ENCODE data around the gene SERAC1.

The SERAC1 gene

DNA sequence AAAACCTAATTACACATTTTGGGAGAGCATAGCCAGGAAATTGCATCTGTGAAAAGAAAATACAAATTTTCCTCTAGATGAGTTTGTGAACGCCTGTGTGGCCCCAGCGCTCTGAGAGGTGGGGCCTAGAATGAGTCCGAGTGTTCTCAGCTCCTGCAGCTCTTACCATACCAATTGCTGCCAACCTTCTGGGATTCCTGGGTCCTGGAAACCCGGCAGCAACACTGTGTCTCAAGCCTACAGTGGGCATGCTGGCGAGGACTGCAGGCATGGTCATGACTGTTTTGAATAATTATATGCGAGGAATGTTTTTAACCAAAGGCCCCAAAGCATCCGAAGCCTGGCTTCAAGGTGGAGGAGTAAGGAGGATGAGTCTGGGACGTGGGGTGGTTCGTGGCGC is 90.4 kb downstream of the SERAC1 start:
- no peak for DNase-seq (ENCODE audit: low spot score)
- TF ChIP-seq, protein P1, sequence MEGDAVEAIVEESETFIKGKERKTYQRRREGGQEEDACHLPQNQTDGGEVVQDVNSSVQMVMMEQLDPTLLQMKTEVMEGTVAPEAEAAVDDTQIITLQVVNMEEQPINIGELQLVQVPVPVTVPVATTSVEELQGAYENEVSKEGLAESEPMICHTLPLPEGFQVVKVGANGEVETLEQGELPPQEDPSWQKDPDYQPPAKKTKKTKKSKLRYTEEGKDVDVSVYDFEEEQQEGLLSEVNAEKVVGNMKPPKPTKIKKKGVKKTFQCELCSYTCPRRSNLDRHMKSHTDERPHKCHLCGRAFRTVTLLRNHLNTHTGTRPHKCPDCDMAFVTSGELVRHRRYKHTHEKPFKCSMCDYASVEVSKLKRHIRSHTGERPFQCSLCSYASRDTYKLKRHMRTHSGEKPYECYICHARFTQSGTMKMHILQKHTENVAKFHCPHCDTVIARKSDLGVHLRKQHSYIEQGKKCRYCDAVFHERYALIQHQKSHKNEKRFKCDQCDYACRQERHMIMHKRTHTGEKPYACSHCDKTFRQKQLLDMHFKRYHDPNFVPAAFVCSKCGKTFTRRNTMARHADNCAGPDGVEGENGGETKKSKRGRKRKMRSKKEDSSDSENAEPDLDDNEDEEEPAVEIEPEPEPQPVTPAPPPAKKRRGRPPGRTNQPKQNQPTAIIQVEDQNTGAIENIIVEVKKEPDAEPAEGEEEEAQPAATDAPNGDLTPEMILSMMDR (conservative IDR thresholded peaks at IDR 0.05; ENCODE audit: low read depth), result no peak
- ChIA-PET POLR2A (ENCODE audit: low non-redundant PET) (interaction anchor here (0.6 kb wide), 1 partner anchor 421 kb away, joined by 8 read pairs; no protein-coding TSS in a partner anchor), CTCF (no interaction called here)
- H3K27ac ChIP-seq, result no peak overlapping the region

DNA sequence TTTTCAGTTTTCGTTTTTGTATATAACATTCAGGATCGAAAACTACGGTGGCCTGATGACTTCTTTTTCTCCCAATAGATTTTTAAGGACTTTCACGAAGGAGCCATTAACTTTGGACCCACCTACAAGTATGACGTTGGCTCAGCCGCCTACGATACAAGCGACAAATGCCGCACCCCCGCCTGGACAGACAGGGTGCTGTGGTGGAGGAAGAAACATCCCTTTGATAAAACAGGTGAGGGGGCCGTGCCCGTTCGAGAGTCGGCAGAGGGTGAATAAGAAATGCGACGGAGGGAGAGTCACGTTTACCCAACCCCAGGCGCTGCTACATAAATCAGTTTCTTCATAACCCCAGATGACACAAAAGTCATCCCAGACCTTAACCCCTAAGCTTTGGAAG is 91.5 kb downstream of the SERAC1 start:
- CTCF ChIA-PET, result no interaction called here
- POLR2A ChIA-PET (ENCODE audit: low non-redundant PET), result no interaction called here
- TF ChIP-seq, protein P1 (conservative IDR thresholded peaks at IDR 0.05; ENCODE audit: low read depth), result no peak

DNA sequence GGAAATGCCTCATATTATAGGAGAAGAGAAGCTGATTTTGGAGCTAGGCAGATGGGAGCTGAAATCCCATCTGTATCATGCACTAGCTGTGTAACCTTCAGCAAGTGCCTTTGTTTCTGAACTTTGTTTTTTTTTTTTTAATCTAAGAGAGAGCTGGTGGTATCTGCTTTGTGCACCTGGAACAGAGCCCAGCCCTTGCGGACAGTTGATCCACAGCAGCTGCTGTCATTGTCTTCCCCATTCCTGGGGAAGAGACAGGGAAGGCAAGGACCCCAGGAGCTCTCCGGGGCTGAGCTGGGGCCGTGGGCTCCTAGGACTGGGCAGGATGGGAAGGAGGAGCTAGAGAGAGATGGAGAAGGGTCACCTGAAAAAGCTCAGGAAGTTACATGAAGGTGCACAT is 94.3 kb downstream of the SERAC1 start:
- CTCF ChIA-PET, result interaction anchor here (1.0 kb wide), 1 partner anchor 40 kb away, joined by 3 read pairs; no protein-coding TSS in a partner anchor
- H3K27ac ChIP-seq, result no peak overlapping the region
- TF ChIP-seq, protein P1 (conservative IDR thresholded peaks at IDR 0.05; ENCODE audit: low read depth), result no peak
- POLR2A ChIA-PET (ENCODE audit: low non-redundant PET), result no interaction called here
- no peak for DNase-seq (ENCODE audit: low spot score)

More for the DNA sequence above, 91.5 kb downstream of the SERAC1 start:
- H3K27ac ChIP-seq, result no peak overlapping the region
- no peak for DNase-seq (ENCODE audit: low spot score)

DNA sequence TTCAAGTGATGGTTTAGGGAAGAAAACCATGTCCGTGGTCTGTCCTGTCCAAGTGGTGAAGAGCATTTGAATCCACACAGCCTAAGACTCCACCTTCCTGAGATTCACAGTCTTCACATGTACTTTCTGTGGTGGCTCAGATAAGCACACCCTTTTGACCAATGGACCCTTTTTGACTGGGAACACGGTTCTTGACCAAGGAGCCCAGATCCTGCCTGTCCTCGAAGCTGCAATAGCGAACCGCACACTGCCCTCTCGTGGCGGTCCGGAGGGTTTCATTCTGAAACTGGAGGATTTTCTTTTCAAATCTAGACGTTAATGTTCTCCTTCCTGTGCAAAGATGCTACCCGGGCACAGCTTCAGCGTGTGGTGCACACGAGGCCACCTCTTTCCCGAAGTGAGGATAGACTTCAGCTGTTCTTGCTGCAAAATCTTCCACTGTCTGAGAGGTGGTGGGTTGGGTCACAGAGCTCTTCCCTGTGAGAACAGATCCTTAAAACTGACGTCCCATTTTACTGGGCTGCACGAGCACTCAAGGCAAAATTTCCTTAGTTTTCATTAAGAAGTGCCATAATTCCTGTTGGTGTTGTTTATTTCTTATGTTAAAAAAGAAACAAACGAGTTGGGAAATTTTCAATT is 95.9 kb downstream of the SERAC1 start:
- TF ChIP-seq, protein P1 (conservative IDR thresholded peaks at IDR 0.05; ENCODE audit: low read depth), result peak; percentile 83
- H3K27ac ChIP-seq, result no peak overlapping the region
- POLR2A ChIA-PET (ENCODE audit: low non-redundant PET), result interaction anchor here (0.6 kb wide), 1 partner anchor 145 kb away, joined by 4 read pairs; no protein-coding TSS in a partner anchor
- DNase-seq (ENCODE audit: low spot score), result peak; percentile 70
- CTCF ChIA-PET, result interaction anchor here (0.5 to 1.5 kb wide), 22 partner anchors 12 to 747 kb away, joined by 3 to 10 read pairs (median 4); partner anchors contain the start of genes EZR and SYNJ2

DNA sequence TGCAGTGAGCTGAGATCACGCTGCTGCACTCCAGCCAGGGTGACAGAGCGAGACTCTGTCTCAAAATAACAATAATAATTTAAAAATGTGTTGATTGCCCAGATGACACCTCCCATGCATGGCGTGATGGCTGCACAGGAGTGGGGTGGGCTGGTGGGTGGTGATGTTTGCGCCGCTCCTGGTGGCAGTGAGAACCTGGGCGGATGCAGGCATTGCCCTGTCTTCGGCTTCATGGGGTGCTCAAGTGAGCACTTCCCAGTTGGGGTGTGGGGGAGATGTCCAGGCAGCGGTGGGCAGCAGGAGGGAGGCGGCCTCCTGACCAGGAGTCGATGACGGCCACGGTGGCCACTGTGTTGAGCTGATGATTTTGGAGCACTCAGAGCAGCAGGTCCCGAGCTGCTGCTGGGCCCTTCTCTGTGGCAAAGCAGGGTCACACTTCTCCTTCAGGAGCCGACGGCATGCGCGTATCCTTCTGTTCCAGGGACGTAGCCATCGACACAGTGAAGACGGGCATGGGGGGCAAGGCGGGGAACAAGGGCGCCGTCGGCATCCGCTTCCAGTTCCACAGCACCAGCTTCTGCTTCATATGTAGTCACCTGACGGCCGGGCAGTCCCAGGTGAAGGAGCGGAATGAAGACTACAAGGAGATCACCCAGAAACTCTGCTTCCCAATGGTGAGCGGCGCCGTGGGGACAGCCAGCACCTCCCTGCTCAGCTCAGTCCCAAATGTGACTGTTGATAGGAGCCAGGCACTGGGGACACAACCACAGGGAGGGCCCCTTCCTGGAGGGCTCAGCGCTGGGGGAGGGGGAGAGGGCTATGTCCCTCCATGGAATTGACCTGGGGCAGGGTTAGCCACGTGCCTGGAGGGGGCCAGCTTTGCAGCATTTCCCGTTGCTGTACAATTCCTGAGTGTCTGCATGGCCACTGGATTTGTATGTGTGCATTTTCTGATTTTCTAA is 96.7 kb downstream of the SERAC1 start:
- TF ChIP-seq, protein P1 (conservative IDR thresholded peaks at IDR 0.05; ENCODE audit: low read depth), result no peak
- no peak for DNase-seq (ENCODE audit: low spot score)
- ChIA-PET CTCF (interaction anchor here (0.5 to 1.5 kb wide), 15 partner anchors 11 to 301 kb away, joined by 3 to 10 read pairs (median 4); partner anchors contain the start of gene SYNJ2), POLR2A (ENCODE audit: low non-redundant PET) (interaction anchor here (0.5 kb wide), 1 partner anchor 71 kb away, joined by 4 read pairs; no protein-coding TSS in a partner anchor)
- peak overlapping the region; percentile 18; the same call in 1 of the 2 replicates for H3K27ac ChIP-seq

DNA sequence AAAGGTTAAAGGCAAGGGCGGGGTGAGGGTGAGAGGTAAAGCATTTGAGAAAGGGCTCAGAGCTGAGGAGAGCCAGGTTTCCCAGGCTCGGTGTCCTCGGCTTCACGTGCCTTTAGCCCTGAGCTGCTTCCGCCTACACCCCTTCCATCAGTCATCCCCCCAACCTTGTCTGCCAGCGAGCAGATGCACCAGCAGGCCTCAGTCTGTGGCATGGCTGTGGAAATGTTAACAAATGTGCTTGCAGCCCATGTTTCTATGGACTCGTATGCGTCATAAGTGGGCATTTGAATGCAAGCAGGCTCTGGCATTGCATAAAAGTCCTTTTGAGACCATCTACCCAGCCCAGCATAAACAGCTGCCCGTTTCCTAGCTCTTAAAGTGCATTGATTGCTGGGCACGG is 97.5 kb downstream of the SERAC1 start:
- H3K27ac ChIP-seq, result peak overlapping the region; percentile 18; the same call in 1 of the 2 replicates
- CTCF ChIA-PET, result interaction anchor here (0.6 to 1.1 kb wide), 2 partner anchors 14 to 29 kb away, joined by 4 read pairs; no protein-coding TSS in a partner anchor
- DNase-seq (ENCODE audit: low spot score), result no peak
- POLR2A ChIA-PET (ENCODE audit: low non-redundant PET), result no interaction called here
- TF ChIP-seq, protein P1 (conservative IDR thresholded peaks at IDR 0.05; ENCODE audit: low read depth), result no peak
